ENCODE measurements around the gene SPTLC2.

SPTLC2 gene

DNA sequence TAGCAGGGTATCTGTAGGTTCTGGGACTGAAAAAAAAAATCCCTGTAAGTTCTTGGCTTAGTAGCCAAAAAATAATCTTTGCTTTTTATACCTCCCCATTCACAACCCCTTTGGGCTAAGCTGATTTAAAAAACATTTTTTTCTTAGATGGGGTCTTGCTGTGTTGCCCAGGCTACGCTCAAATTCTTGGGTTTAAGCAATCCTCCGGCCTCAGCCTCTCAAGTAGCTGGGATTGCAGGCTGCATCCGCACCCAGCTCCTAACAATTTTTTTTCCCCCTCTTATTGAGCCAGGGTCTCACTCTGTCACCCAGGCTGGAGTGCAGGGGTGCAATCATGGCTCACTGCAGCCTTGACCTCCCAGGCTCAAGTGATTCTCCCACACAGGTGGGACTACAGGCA is 108.7 kb downstream of the SPTLC2 start:
- Histone ChIP-seq H3F3A (ENCODE audit: insufficient read depth, low read length) (no peaks in the 10 kb centered on the region), H3K9me3 (replicated peaks; ENCODE audit: insufficient read depth, low read length) (no peaks in the 10 kb centered on the region), H3K4me3 (ENCODE audit: low read length) (no peak overlapping the region), H3K4me1 (ENCODE audit: low read length) (no peaks in the 10 kb centered on the region), H2AFZ (ENCODE audit: low read length) (no peak overlapping the region), H3K27ac (ENCODE audit: low read length) (no peak overlapping the region), H3K4me2 (ENCODE audit: low read depth, low read length) (no peak overlapping the region), H3K27me3 (replicated peaks; ENCODE audit: insufficient read depth, low read length) (no peaks in the 10 kb centered on the region), H3K79me2 (ENCODE audit: low read length) (no peaks in the 10 kb centered on the region), H3K9me2 (replicated peaks; ENCODE audit: insufficient read depth, low read length) (no peaks in the 10 kb centered on the region), H3K9ac (ENCODE audit: low read length) (no peak overlapping the region), H3K36me3 (replicated peaks; ENCODE audit: insufficient read depth, low read length) (no peaks in the 10 kb centered on the region), H4K20me1 (ENCODE audit: insufficient read depth, low read length) (no peaks in the 10 kb centered on the region)
- TF ChIP-seq CTCF (IDR thresholded peaks at IDR 0.05; ENCODE audit: low read length), result no peak
- no peak for TF ChIP-seq EZH2phosphoT487 (IDR thresholded peaks at IDR 0.05; ENCODE audit: low read length)
- TF ChIP-seq EZH2 (optimal IDR thresholded peaks at IDR 0.05; ENCODE audit: low read depth, low read length), result no peak
- no peak for DNase-seq

- Histone ChIP-seq H3K9ac (ENCODE audit: low read length) (no peak overlapping the region), H3K36me3 (replicated peaks; ENCODE audit: insufficient read depth, low read length) (no peaks in the 10 kb centered on the region), H4K20me1 (ENCODE audit: insufficient read depth, low read length) (no peaks in the 10 kb centered on the region), H2AFZ (ENCODE audit: low read length) (no peak overlapping the region), H3K9me3 (replicated peaks; ENCODE audit: insufficient read depth, low read length) (no peaks in the 10 kb centered on the region), H3K79me2 (ENCODE audit: low read length) (no peaks in the 10 kb centered on the region), H3F3A (ENCODE audit: insufficient read depth, low read length) (no peaks in the 10 kb centered on the region), H3K4me3 (ENCODE audit: low read length) (no peak overlapping the region), H3K27ac (ENCODE audit: low read length) (no peak overlapping the region), H3K9me2 (replicated peaks; ENCODE audit: insufficient read depth, low read length) (no peaks in the 10 kb centered on the region), H3K27me3 (replicated peaks; ENCODE audit: insufficient read depth, low read length) (no peaks in the 10 kb centered on the region), H3K4me2 (ENCODE audit: low read depth, low read length) (no peak overlapping the region), H3K4me1 (ENCODE audit: low read length) (no peaks in the 10 kb centered on the region)
- TF ChIP-seq EZH2phosphoT487 (IDR thresholded peaks at IDR 0.05; ENCODE audit: low read length) (no peak), CTCF (IDR thresholded peaks at IDR 0.05; ENCODE audit: low read length) (no peak), EZH2 (optimal IDR thresholded peaks at IDR 0.05; ENCODE audit: low read depth, low read length) (no peak)
- DNase-seq, result no peak
Measured at GRCh38 chr14:77505031-77505430, 111.4 kb downstream of the SPTLC2 start.

DNA sequence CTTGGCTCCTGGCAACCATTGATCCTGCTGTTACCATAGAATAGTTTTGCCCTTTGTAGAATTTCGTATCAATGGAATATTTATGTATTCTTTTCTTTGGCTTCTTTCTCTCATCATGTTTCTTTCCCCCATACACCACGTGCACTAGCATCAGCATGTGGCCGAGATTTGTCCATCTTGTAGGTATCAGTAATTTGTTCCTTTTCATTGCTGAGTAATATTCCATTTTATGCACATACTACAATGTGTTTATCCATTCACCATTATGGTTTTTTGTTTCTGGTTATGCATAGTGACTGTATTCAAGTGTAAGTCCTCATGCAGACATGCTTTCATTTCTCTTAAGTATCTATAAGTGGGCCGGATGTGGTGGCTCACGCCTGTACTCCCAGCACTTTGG is 113.3 kb downstream of the SPTLC2 start:
- Histone ChIP-seq H3K4me1 (ENCODE audit: low read length) (no peaks in the 10 kb centered on the region), H3K27ac (ENCODE audit: low read length) (no peak overlapping the region), H3K9me2 (replicated peaks; ENCODE audit: insufficient read depth, low read length) (no peaks in the 10 kb centered on the region), H3K9me3 (replicated peaks; ENCODE audit: insufficient read depth, low read length) (no peaks in the 10 kb centered on the region), H3F3A (ENCODE audit: insufficient read depth, low read length) (no peaks in the 10 kb centered on the region), H3K79me2 (ENCODE audit: low read length) (no peaks in the 10 kb centered on the region), H3K9ac (ENCODE audit: low read length) (no peak overlapping the region), H3K4me3 (ENCODE audit: low read length) (no peak overlapping the region), H2AFZ (ENCODE audit: low read length) (no peak overlapping the region), H4K20me1 (ENCODE audit: insufficient read depth, low read length) (no peaks in the 10 kb centered on the region), H3K36me3 (replicated peaks; ENCODE audit: insufficient read depth, low read length) (no peaks in the 10 kb centered on the region), H3K4me2 (ENCODE audit: low read depth, low read length) (no peak overlapping the region), H3K27me3 (replicated peaks; ENCODE audit: insufficient read depth, low read length) (peaks cover 2% of the 10 kb centered on the region; the same call in 1 of the 2 replicates)
- no peak for TF ChIP-seq EZH2phosphoT487 (IDR thresholded peaks at IDR 0.05; ENCODE audit: low read length)
- no peak for DNase-seq

DNA sequence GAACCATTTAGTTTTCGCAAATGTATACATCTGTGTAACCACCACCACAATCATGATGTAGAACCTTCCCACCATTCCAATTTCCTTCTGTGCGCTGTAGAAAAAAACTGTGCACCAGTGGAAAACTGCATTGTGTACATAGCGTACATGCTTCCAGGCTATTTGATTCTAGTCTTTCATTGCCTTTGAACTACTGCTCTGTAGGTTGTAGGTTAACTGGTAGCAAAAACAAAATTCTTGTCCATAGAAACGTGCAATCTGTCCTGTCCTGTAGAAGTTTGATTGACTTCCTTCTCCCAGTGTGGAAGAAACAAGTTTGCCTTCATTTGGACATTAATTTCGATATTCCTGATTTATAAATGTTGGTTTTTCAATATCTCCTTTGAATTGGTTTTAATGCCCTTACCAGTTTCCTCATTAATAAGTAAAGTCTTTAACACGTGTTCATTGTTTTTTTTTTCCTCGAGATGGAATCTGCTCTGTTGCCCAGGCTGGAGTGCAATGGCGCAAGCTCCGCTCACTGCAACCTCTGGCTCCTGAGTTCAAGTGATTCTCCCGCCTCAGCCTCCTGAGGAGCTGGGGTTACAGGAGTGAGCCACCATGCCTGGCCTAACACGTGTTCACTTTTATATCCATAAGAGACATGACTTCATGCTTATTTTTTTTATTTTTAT is 114.2 kb downstream of the SPTLC2 start:
- Histone ChIP-seq H3K4me3 (ENCODE audit: low read length) (no peak overlapping the region), H3K79me2 (ENCODE audit: low read length) (no peaks in the 10 kb centered on the region), H3K9ac (ENCODE audit: low read length) (no peak overlapping the region), H2AFZ (ENCODE audit: low read length) (no peak overlapping the region), H3K4me1 (ENCODE audit: low read length) (no peaks in the 10 kb centered on the region), H3F3A (ENCODE audit: insufficient read depth, low read length) (no peaks in the 10 kb centered on the region), H3K27ac (ENCODE audit: low read length) (no peak overlapping the region), H3K9me3 (replicated peaks; ENCODE audit: insufficient read depth, low read length) (no peaks in the 10 kb centered on the region), H3K4me2 (ENCODE audit: low read depth, low read length) (no peak overlapping the region), H3K27me3 (replicated peaks; ENCODE audit: insufficient read depth, low read length) (peaks cover 5% of the 10 kb centered on the region; the same call in 1 of the 2 replicates), H4K20me1 (ENCODE audit: insufficient read depth, low read length) (no peaks in the 10 kb centered on the region), H3K9me2 (replicated peaks; ENCODE audit: insufficient read depth, low read length) (no peaks in the 10 kb centered on the region), H3K36me3 (replicated peaks; ENCODE audit: insufficient read depth, low read length) (no peaks in the 10 kb centered on the region)
- TF ChIP-seq CTCF (IDR thresholded peaks at IDR 0.05; ENCODE audit: low read length) (no peak), EZH2phosphoT487 (IDR thresholded peaks at IDR 0.05; ENCODE audit: low read length) (no peak)
- no peak for DNase-seq
